Measurements from ENCODE around the gene SEMA4F.

- TF ChIP-seq POLR2A (IDR thresholded peaks at IDR 0.05; ENCODE audit: extremely low read depth, insufficient read length), result no peak
- no peak for TF ChIP-seq CTCF (IDR thresholded peaks at IDR 0.05; ENCODE audit: low read depth, low read length)
- TF ChIP-seq MAX (IDR thresholded peaks at IDR 0.05; ENCODE audit: low read depth, low read length), result no peak
- no peak for TF ChIP-seq MYC (IDR thresholded peaks at IDR 0.05; ENCODE audit: low read depth, low read length)
These were observed 6.0 kb upstream of the SEMA4F start, which contains the start of gene M1AP for GRCh38 chr2:74648009-74648443.
